Endothelial cell (in vitro differentiated cells): ENCODE results near the gene ISG15. TPM values are rescaled to one million over a fixed set of nuclear protein-coding genes. Genes with fewer than 3 reads are reported as not detected.

Experiments used
- DNase-seq: peaks from one replicate; pipeline ENCODE4 v3.0.0; 2021; ENCODE audit warnings: low spot score
- H3K27ac Mint-ChIP-seq: one replicate; pipeline ENCODE4 v1.8.0; 2021; ENCODE audit warnings: mixed read lengths, inconsistent platforms; ENCODE audit not compliant: unreplicated experiment
- H3K27me3 Mint-ChIP-seq: one replicate; pipeline ENCODE4 v1.8.0; 2021; ENCODE audit warnings: mild to moderate bottlenecking, moderate library complexity, mixed read lengths, inconsistent platforms; ENCODE audit not compliant: unreplicated experiment
- H3K36me3 Mint-ChIP-seq: one replicate; pipeline ENCODE4 v1.8.0; 2021; ENCODE audit warnings: mild to moderate bottlenecking, low read depth, mixed read lengths, inconsistent platforms; ENCODE audit not compliant: unreplicated experiment
- H3K4me1 Mint-ChIP-seq: one replicate; pipeline ENCODE4 v1.8.0; 2021; ENCODE audit warnings: mild to moderate bottlenecking, mixed read lengths, inconsistent platforms; ENCODE audit not compliant: unreplicated experiment
- H3K4me3 Mint-ChIP-seq: one replicate; pipeline ENCODE4 v1.8.0; 2021; ENCODE audit warnings: mild to moderate bottlenecking, mixed read lengths, inconsistent platforms; ENCODE audit not compliant: unreplicated experiment
- H3K9me3 Mint-ChIP-seq: one replicate; pipeline ENCODE4 v1.8.0; 2021; ENCODE audit warnings: mixed read lengths, inconsistent platforms; ENCODE audit not compliant: unreplicated experiment
- CTCF ChIP-seq: fragments of 200-600 bp; sonication (generic); IDR thresholded peaks from one replicate; pipeline ENCODE4 v1.5.0; 2021; ENCODE audit warnings: antibody characterized with exemption; ENCODE audit not compliant: unreplicated experiment
- total RNA-seq: library from RNA; stranded (reverse); fragmentation: NEBNext Ultra II Directional; extraction: Animal tissue kit (Norgen Biotek cat#: 25700); gene quantifications from one replicate; pipeline ENCODE4 v1.2.1, GENCODE V29; 2021; ENCODE audit not compliant: unreplicated experiment

The ISG15 gene
- total RNA-seq, 1 donor from 2014 or later = 33.3 TPM

- H3K4me1 Mint-ChIP-seq = no peaks in the 10 kb centered on the region
- peaks cover 9% of the 10 kb centered on the region for H3K27me3 Mint-ChIP-seq
- H3K36me3 Mint-ChIP-seq = peaks cover 15% of the 10 kb centered on the region
- H3K4me3 Mint-ChIP-seq = no peak overlapping the region
- no peak overlapping the region for H3K27ac Mint-ChIP-seq
- DNase-seq = no peak
- TF ChIP-seq CTCF = no peak
- H3K9me3 Mint-ChIP-seq = no peaks in the 10 kb centered on the region
Measured at GRCh38 chr1:1046767-1047166, 33.5 kb downstream of the ISG15 start.

- no peaks in the 10 kb centered on the region for H3K4me1 Mint-ChIP-seq
- TF ChIP-seq CTCF = no peak
- peaks cover 12% of the 10 kb centered on the region for H3K27me3 Mint-ChIP-seq
- DNase-seq = no peak
- H3K36me3 Mint-ChIP-seq = peaks cover 21% of the 10 kb centered on the region
- no peaks in the 10 kb centered on the region for H3K9me3 Mint-ChIP-seq
- no peak overlapping the region for H3K4me3 Mint-ChIP-seq
- no peak overlapping the region for H3K27ac Mint-ChIP-seq
Measured at GRCh38 chr1:1047407-1047806, 34.1 kb downstream of the ISG15 start.

GRCh38 chr1:1047963-1048362 is 34.7 kb downstream of the ISG15 start:
- H3K9me3 Mint-ChIP-seq = no peaks in the 10 kb centered on the region
- TF ChIP-seq CTCF = no peak
- peaks cover 25% of the 10 kb centered on the region for H3K36me3 Mint-ChIP-seq
- H3K27ac Mint-ChIP-seq = no peak overlapping the region
- no peak overlapping the region for H3K4me3 Mint-ChIP-seq
- H3K4me1 Mint-ChIP-seq = no peaks in the 10 kb centered on the region
- DNase-seq = no peak
- H3K27me3 Mint-ChIP-seq = peaks cover 15% of the 10 kb centered on the region

- H3K36me3 Mint-ChIP-seq = peaks cover 25% of the 10 kb centered on the region
- no peak overlapping the region for H3K27ac Mint-ChIP-seq
- no peaks in the 10 kb centered on the region for H3K9me3 Mint-ChIP-seq
- no peak for TF ChIP-seq CTCF
- DNase-seq = no peak
- H3K4me1 Mint-ChIP-seq = no peaks in the 10 kb centered on the region
- H3K27me3 Mint-ChIP-seq = peaks cover 20% of the 10 kb centered on the region
- H3K4me3 Mint-ChIP-seq = no peak overlapping the region
Measured at GRCh38 chr1:1048765-1049164, 35.5 kb downstream of the ISG15 start.

GRCh38 chr1:1049318-1050165 is 36.2 kb downstream of the ISG15 start:
- Mint-ChIP-seq H3K36me3 (peaks cover 26% of the 10 kb centered on the region), H3K27me3 (peaks cover 17% of the 10 kb centered on the region), H3K27ac (no peak overlapping the region), H3K4me3 (no peak overlapping the region), H3K4me1 (no peaks in the 10 kb centered on the region), H3K9me3 (no peaks in the 10 kb centered on the region)
- TF ChIP-seq CTCF = no peak
- DNase-seq = no peak
